ENCODE measurements around the gene ABCE1. TPM values are rescaled to one million over a fixed set of nuclear protein-coding genes. Genes with fewer than 3 reads are reported as not detected.
A peak's percentile ranks its signal among the peaks of the same experiment; 100 is the strongest.

Gene ABCE1
- 46.2 and 51.0 TPM in 2 replicates for total RNA-seq
- 85.8 TPM for total RNA-seq (2013)
- 31.3 and 41.8 TPM in 2 replicates for polyA plus RNA-seq
- 37.0 and 37.7 TPM in 2 replicates for polyA minus RNA-seq

DNA sequence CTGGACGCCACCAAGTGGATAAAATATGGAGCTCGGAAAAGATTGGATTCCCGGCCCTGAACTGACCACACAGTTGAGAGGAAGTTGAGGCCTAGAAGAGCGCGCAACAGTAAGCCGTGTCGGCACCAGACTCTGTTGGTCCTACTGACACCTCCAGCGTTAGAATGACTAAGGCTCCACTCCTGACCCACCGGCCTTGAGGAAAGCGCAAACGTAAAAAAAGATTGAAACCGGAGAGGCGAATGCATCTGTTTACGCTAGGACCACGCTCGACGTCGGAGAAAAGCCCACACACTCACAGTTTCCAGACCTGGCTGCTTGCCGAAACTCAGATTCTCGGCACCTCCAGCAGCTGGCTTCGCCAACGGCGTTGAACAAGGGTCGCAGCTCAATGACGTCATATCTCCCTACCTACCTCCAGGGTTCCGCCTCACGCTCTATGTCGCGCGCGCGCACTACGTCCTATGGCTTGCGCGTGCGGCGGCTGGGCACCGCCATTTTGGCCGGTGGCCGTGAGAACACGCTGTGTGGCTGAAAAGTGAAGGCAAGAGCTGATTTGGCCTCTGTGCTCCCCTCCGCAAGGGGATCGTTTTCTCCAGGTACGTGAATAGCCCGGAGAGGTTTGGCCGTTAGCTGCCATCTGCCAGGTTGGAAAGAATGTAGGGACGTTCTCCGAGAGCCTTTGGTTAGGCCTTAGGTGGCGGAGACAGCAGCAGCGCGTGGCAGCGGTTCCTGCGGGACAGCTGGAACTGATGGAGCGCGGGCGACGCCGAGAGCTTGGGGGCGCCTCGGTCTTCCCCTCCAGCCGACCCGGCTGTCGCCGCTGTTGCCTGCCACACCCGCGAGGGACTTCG, at the start of gene ABCE1, which contains the start of gene ANAPC10:
Gene ABCE1 (plus strand): TSS at position 491 of the 854 bp plus-strand sequence. CDS start 6,102 bp downstream, outside the sequence.
Gene ANAPC10 (minus strand): TSS at position 376 of the 854 bp plus-strand sequence. CDS start 2,097 bp downstream, outside the sequence.
- H4K20me1 ChIP-seq (ENCODE audit: control insufficient read depth, insufficient read depth, low read length, poor library complexity, severe bottlenecking), result no peaks in the 10 kb centered on the region
- peak within 1 kb of the TSS; percentile 96 for H2AFZ ChIP-seq (ENCODE audit: insufficient read depth, low read depth, low read length, poor library complexity, severe bottlenecking)
- CTCF ChIA-PET, result interaction anchor here (0.6 to 1.2 kb wide), 3 partner anchors 20 to 519 kb away, joined by 3 to 4 read pairs (median 3); no protein-coding TSS in a partner anchor
- TF ChIP-seq, protein P1, sequence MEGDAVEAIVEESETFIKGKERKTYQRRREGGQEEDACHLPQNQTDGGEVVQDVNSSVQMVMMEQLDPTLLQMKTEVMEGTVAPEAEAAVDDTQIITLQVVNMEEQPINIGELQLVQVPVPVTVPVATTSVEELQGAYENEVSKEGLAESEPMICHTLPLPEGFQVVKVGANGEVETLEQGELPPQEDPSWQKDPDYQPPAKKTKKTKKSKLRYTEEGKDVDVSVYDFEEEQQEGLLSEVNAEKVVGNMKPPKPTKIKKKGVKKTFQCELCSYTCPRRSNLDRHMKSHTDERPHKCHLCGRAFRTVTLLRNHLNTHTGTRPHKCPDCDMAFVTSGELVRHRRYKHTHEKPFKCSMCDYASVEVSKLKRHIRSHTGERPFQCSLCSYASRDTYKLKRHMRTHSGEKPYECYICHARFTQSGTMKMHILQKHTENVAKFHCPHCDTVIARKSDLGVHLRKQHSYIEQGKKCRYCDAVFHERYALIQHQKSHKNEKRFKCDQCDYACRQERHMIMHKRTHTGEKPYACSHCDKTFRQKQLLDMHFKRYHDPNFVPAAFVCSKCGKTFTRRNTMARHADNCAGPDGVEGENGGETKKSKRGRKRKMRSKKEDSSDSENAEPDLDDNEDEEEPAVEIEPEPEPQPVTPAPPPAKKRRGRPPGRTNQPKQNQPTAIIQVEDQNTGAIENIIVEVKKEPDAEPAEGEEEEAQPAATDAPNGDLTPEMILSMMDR (IDR thresholded peaks at IDR 0.05), result no peak
- TF ChIP-seq EZH2 (IDR thresholded peaks at IDR 0.05; ENCODE audit: borderline replicate concordance, insufficient read depth, low read depth, low read length, poor library complexity, severe bottlenecking), result no peak
- peak within 1 kb of the TSS; percentile 89 to 90 for H3K27ac ChIP-seq (ENCODE audit: low read length in 2 of 2)
- H3K27me3 Mint-ChIP-seq, result no peaks in the 10 kb centered on the region
- H3K4me1 ChIP-seq (ENCODE audit: control insufficient read depth in 2 of 2, insufficient read depth in 2 of 2, low read length in 2 of 2), result peaks cover 36 to 46% of the 10 kb centered on the region in 2 donors
- H3K4me1 Mint-ChIP-seq, result peaks cover 42% of the 10 kb centered on the region
- peak within 1 kb of the TSS; percentile 87 for H3K9ac ChIP-seq (ENCODE audit: low read length)
- intact Hi-C loops (cut with micrococcal nuclease), result loop anchor here (1.0 to 10.0 kb wide), 4 partner anchors 82 to 1586 kb away; partner anchors contain the start of genes OTUD4 and SMARCA5
- ATAC-seq (ENCODE audit: low read depth) (peak; percentile 93), DNase-seq (peak; percentile 97)
- H3K4me2 ChIP-seq (replicated peaks; ENCODE audit: low read depth, low read length, poor library complexity, severe bottlenecking), result peak within 1 kb of the TSS; percentile 85
- H3K27ac Mint-ChIP-seq, result peak within 1 kb of the TSS; percentile 98
- H3K9me3 ChIP-seq (ENCODE audit: control extremely low read depth in 1 of 3, control insufficient read depth in 2 of 3, insufficient read depth in 1 of 3, low read length in 2 of 3), result peaks cover 0 to 7% (median 2%) of the 10 kb centered on the region in 3 donors
- POLR2A ChIA-PET, result interaction anchor here (0.5 to 1.2 kb wide), 4 partner anchors 41 to 838 kb away, joined by 3 read pairs; partner anchors contain the start of gene OTUD4
- under 1% methylated on average over 67 of the region's 67 CpGs for WGBS (ENCODE audit: insufficient coverage)
- peaks cover 96% of the 10 kb centered on the region for H3K79me2 ChIP-seq (ENCODE audit: control insufficient read depth, insufficient read depth, low read length)
- H3K4me3 ChIP-seq (ENCODE audit: control extremely low read depth in 1 of 5, extremely low read depth in 1 of 5, insufficient read depth in 1 of 5, low read depth in 2 of 5, low read length in 4 of 5), result peak within 1 kb of the TSS; percentile 66 to 94 (median 79)
- no peaks in the 10 kb centered on the region for H3K27me3 ChIP-seq (replicated peaks in 1 of 4; ENCODE audit: control extremely low read depth in 1 of 4, control insufficient read depth in 3 of 4, insufficient read depth in 4 of 4, low read length in 3 of 4)
- H3K9me3 Mint-ChIP-seq (ENCODE audit: insufficient read depth), result peaks cover 2% of the 10 kb centered on the region
- H3K4me3 Mint-ChIP-seq, result peak within 1 kb of the TSS; percentile 98
- H3K36me3 ChIP-seq (replicated peaks in 1 of 2; ENCODE audit: control extremely low read depth in 1 of 2, control insufficient read depth in 1 of 2, extremely low read depth in 1 of 2, insufficient read depth in 2 of 2, low read length in 1 of 2), result peaks cover 0 to 16% of the 10 kb centered on the region in 2 experiments

All from B cell (primary cell).